ENCODE results near the gene MSH2. TPM values are rescaled to one million over a fixed set of nuclear protein-coding genes. Genes with fewer than 3 reads are reported as not detected.

MSH2 gene
- total RNA-seq, 4 donors from 2014 or later: 8.2 to 15.3 (median 14.2) TPM

DNA sequence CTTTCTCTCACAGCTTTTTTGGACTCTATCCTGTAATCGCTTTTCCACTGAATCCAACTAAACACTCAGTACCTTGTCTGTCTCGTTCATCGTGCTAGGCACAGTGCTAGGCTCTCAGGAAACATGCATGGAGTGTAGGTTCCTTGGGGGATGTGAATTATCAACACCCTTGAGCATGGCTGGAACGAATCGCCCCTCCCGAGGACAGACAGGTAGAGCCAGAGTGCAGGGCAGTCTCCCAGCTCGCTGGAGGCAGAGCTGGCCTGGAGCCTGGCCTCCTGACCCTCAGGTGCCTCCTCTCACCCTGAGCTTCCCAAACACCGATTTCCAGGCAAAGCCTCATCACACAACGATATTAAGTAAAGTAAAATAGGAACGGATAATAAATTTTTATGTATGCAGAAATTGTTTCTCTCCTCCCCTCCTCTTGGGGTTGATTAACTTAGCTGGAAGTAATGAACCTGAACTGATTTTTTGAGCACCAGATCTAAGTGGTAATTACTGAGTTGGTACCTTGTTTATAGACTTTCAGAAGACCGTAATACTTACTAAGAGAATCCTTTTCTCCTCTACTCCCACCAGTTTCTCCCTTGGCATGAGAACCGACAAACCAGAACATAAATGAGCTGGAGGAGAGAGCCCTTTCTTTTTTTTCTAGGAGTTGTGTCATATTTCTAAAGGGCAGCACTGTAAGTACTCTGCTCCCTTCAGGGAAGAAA, 90.5 kb downstream of the MSH2 start:
- Histone ChIP-seq H3K4me3 (no peak overlapping the region), H3K27ac (no peak overlapping the region), H3K9me3 (no peaks in the 10 kb centered on the region), H3K36me3 (no peaks in the 10 kb centered on the region), H3K4me1 (peaks cover 0 to 4% (median 0%) of the 10 kb centered on the region in 4 donors), H3K27me3 (no peaks in the 10 kb centered on the region)
- WGBS, 2 donors: 85 to 87% methylated on average over 12 of the region's 12 CpGs
- no peak for DNase-seq (ENCODE audit: low spot score in 2 of 2)
- no peak for TF ChIP-seq EP300 (IDR thresholded peaks at IDR 0.05)
- no peak for TF ChIP-seq CTCF (IDR thresholded peaks at IDR 0.05)
- no peak for TF ChIP-seq POLR2A (IDR thresholded peaks at IDR 0.05)

- no peak overlapping the region for H3K4me3 ChIP-seq
- no peaks in the 10 kb centered on the region for H3K9me3 ChIP-seq
- WGBS, 2 donors: 96 to 98% methylated on average over 15 of the region's 16 CpGs
- DNase-seq (ENCODE audit: low spot score in 2 of 2): no peak
- H3K27me3 ChIP-seq: no peaks in the 10 kb centered on the region
- no peak overlapping the region for H3K27ac ChIP-seq
- no peaks in the 10 kb centered on the region for H3K36me3 ChIP-seq
- TF ChIP-seq CTCF (IDR thresholded peaks at IDR 0.05) (no peak), POLR2A (IDR thresholded peaks at IDR 0.05) (no peak), EP300 (IDR thresholded peaks at IDR 0.05) (no peak)
- H3K4me1 ChIP-seq: peaks cover 0 to 3% (median 0%) of the 10 kb centered on the region in 4 donors
These were observed 91.5 kb downstream of the MSH2 start for GRCh38 chr2:47494267-47495130.

- no peak for TF ChIP-seq CTCF (IDR thresholded peaks at IDR 0.05)
- no peak for TF ChIP-seq POLR2A (IDR thresholded peaks at IDR 0.05)
- TF ChIP-seq EP300 (IDR thresholded peaks at IDR 0.05): no peak
- WGBS, 2 donors: 87 to 88% methylated on average over 5 to 8 of the region's 8 CpGs
These were observed 95.0 kb downstream of the MSH2 start for GRCh38 chr2:47497843-47498460.

GRCh38 chr2:47499093-47499492, 96.1 kb downstream of the MSH2 start:
- Histone ChIP-seq H3K4me1 (no peaks in the 10 kb centered on the region), H3K27ac (no peak overlapping the region)
- WGBS, 2 donors: 88 to 98% methylated on average over 3 of the region's 3 CpGs

More at GRCh38 chr2:47497843-47498460, 95.0 kb downstream of the MSH2 start:
- H3K36me3 ChIP-seq: no peaks in the 10 kb centered on the region
- H3K4me3 ChIP-seq: no peak overlapping the region
- no peak for DNase-seq (ENCODE audit: low spot score in 2 of 2)
- no peaks in the 10 kb centered on the region for H3K9me3 ChIP-seq
- H3K4me1 ChIP-seq: no peaks in the 10 kb centered on the region
- no peak overlapping the region for H3K27ac ChIP-seq
- no peaks in the 10 kb centered on the region for H3K27me3 ChIP-seq

More at GRCh38 chr2:47499093-47499492, 96.1 kb downstream of the MSH2 start:
- no peaks in the 10 kb centered on the region for H3K9me3 ChIP-seq
- no peaks in the 10 kb centered on the region for H3K36me3 ChIP-seq
- no peak overlapping the region for H3K4me3 ChIP-seq
- TF ChIP-seq CTCF (IDR thresholded peaks at IDR 0.05) (no peak), POLR2A (IDR thresholded peaks at IDR 0.05) (no peak), EP300 (IDR thresholded peaks at IDR 0.05) (no peak)
- DNase-seq (ENCODE audit: low spot score in 2 of 2): no peak
- H3K27me3 ChIP-seq: no peaks in the 10 kb centered on the region

Measured in tibial nerve (tissue), 4 donors.